ENCODE measurements around the gene GRIP2. TPM values are rescaled to one million over a fixed set of nuclear protein-coding genes. Genes with fewer than 3 reads are reported as not detected.

GRIP2 gene
- polyA plus RNA-seq, 3 donors = 0.14 to 3.7 (median 0.49) TPM

Other genes starting within 250 kb of the GRIP2 start
- gene SLC6A6, start 137.7 kb downstream of the GRIP2 start, polyA plus RNA-seq = 10 to 100 TPM in 1 of 3 donors, 1 to 10 TPM in 2; 1.5 to 11.7 (median 3.8) TPM
- gene CCDC174, start 111.4 kb upstream of the GRIP2 start, polyA plus RNA-seq = 10 to 100 TPM in 2 of 3 donors, 1 to 10 TPM in 1; 9.4 to 10.7 (median 10.3) TPM
- not detected for gene C3orf20, start 134.8 kb upstream of the GRIP2 start, polyA plus RNA-seq